ENCODE results near the gene CPEB2.

The CPEB2 gene

DNA sequence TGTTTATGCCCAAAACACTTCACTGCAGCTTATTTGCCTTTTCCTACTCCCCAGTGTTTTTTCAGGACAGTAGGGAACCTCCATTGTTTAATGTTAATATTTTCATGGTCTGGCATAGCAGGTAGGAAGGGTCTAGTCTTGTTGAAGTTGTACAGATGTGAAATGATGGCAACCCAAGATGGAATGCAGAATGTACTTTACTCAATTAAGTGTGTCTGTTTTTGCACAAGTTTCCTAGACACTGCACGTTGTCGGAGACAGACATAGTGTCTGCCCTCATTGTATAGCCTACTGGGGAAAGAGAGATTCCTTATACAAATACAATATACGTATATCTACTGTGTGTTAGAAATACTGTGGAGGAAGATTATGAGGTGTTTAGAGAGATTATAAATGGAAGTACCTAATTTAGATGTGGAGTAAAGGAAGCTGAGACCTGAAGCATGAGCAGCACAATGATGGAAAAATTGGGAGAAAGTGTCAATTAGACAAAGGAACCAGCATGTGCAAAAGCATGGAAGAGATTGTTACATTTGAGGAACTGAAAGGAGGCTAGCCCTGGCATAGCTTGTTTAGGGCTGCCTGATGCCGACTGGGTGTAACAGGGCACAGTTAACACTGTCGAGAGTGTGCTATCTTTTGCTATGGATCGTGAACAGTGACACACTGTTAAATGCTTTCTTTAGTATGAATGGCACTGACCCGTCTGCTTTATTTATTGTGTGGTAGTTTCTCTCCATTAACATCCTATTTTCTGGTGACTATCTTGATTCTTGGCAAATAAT lies 18.4 kb downstream of the CPEB2 start:
- H3K4me3 ChIP-seq (ENCODE audit: low read length), result no peak overlapping the region
- no peak for TF ChIP-seq ZNF274 (IDR thresholded peaks at IDR 0.05; ENCODE audit: low read depth, low read length)

DNA sequence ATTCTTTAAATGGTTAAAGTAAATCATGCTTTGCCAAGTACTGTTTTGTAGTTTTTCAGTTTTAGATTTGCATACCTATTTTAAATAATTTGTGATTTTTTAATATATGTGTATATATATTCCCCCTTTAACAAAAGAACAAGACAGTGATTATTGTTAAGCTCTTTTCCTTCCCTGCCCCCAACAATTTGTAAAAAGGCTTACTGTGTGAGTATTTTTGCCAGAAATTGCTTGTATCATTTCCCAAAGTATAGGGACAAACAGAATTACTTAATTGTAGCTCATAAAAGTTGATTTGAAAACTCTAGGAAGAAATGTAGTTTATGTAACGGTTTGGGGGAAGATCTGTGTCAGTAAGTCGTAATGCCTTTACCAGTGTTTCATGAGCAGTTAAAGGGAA lies 19.0 kb downstream of the CPEB2 start:
- no peak for TF ChIP-seq ZNF274 (IDR thresholded peaks at IDR 0.05; ENCODE audit: low read depth, low read length)
- H3K4me3 ChIP-seq (ENCODE audit: low read length), result no peak overlapping the region

DNA sequence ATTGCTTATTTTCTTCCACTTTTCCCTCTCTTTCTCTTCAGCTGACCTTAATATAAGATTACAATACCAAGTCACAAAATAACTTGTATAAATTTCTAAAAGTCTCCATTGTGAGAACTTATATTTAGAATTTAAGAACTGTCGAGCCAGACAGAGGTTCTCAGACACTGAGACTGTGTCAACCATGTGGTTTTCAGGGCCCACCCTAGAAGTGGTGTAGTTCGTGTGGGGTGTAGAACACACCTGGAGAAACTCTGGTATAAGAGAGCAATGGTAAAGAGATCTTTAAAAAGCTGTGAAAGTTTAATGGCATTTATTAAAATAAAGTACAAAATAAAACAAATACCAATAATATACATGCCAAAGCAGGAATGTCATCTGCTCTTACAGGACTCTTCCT lies 19.7 kb downstream of the CPEB2 start:
- TF ChIP-seq ZNF274 (IDR thresholded peaks at IDR 0.05; ENCODE audit: low read depth, low read length), result no peak
- no peak overlapping the region for H3K4me3 ChIP-seq (ENCODE audit: low read length)

DNA sequence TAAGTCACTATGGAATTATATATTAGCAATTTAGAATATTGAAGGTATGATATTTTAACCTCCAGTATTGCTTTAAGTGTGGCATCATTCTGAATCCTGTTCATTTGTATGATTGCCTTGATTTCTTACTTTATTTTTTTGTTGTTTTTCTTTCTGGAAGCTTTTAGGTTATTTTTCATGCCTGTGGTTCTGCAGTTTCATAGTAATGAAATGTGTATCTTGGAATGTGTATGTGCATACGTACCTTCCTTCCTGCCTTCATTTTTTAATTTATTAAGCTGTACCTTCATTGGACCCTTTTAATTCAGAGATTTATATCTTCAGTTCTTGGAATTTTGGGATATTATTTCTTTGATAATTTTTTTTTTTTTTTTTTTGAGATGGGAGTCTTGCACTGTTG lies 22.1 kb downstream of the CPEB2 start:
- TF ChIP-seq ZNF274 (IDR thresholded peaks at IDR 0.05; ENCODE audit: low read depth, low read length), result no peak
- no peak overlapping the region for H3K4me3 ChIP-seq (ENCODE audit: low read length)

DNA sequence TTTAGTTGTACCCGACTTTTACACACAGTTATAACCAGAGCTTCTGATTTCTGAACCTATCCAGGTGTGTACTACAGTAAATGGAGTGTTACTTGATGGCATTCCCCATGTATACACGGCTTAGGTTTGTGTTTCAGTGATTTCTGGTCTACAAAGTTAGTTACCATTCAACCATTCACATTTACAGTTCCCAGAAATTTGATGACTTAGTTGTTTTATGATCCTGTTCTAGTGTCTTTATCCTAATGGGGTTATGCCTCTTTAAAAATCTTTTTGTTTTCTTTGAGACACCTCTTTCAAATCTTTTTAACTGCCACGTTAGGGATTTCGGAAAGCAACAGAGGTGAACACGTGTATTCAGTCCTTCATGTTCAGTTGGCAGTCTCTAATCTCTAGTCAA lies 23.4 kb downstream of the CPEB2 start:
- no peak overlapping the region for H3K4me3 ChIP-seq (ENCODE audit: low read length)
- no peak for TF ChIP-seq ZNF274 (IDR thresholded peaks at IDR 0.05; ENCODE audit: low read depth, low read length)

DNA sequence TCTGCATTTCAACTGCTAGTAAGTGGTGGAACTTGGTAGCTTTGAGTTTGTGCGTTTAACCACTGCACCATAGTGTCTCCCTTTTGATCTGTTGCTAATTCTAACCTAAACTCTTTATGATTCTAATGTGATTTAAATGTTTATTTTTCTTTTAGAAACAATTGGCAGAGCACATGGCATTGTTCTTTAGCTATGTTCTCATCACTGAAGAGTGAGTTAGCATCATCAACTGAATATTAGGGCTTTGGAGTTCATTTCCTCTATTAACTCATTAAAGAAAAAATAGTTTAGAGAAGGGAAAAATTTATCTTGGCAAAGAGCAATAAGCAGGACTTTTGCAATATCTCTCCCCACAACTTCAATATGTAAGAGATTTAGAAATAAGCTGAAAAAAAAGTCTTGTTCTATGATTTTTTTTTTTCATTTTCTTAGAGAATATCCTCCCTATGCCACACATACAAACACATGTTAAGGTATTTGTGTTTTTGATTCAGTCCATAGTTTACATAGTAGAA lies 25.7 kb downstream of the CPEB2 start:
- TF ChIP-seq ZNF274 (IDR thresholded peaks at IDR 0.05; ENCODE audit: low read depth, low read length), result no peak

DNA sequence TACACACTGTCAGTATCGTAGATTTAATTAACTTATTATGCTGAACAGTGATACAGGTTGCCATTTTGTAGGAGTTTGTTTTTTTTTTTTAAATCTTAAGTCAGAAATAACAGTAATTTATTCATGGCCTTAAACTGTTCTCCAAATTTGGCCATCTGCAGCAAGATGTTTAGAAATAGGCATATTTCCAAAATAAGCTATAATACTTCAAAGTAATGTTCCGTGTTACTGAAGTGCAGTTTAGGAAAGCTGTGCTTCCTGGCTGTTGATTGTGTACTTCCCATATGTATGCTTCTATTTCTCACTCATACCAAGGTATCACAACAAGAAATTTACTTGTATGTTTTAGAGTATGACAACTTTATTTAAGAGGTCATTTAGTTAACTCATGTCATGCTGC lies 28.9 kb downstream of the CPEB2 start:
- no peak overlapping the region for H3K4me3 ChIP-seq (ENCODE audit: low read length)
- no peak for TF ChIP-seq ZNF274 (IDR thresholded peaks at IDR 0.05; ENCODE audit: low read depth, low read length)

More for the DNA sequence above, 25.7 kb downstream of the CPEB2 start:
- H3K4me3 ChIP-seq (ENCODE audit: low read length), result no peak overlapping the region

DNA sequence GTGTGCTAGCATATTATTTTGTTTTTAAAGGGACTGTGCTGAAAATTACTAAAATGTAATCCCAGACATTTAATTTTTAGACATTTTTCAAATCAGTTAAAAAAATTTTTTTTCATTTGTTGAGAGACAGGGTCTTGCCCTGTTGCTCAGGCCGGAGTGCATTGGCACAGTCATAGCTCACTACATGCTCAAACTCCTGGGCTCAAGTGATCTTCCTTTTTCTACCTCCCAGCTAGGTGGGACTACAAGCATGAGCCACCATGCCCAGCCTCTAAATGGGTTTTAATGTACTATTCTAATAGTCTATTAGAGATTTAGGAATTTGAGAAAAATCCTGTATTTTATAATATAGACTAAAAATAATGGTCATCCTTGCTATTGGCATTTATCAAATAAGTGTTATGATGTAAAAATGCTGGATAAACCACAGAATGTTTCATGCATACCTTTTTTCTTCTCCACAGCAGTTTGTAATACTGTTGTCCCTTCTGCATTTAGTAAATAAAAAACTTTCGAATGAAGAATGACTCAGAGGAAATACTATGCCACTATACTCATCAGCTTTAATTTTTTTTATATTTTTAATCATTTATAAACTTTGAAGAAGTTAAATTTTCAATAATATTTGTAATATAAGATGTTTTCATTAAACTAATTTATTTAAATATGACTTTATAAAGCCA lies 29.9 kb downstream of the CPEB2 start:
- TF ChIP-seq ZNF274 (IDR thresholded peaks at IDR 0.05; ENCODE audit: low read depth, low read length), result no peak
- H3K4me3 ChIP-seq (ENCODE audit: low read length), result no peak overlapping the region

DNA sequence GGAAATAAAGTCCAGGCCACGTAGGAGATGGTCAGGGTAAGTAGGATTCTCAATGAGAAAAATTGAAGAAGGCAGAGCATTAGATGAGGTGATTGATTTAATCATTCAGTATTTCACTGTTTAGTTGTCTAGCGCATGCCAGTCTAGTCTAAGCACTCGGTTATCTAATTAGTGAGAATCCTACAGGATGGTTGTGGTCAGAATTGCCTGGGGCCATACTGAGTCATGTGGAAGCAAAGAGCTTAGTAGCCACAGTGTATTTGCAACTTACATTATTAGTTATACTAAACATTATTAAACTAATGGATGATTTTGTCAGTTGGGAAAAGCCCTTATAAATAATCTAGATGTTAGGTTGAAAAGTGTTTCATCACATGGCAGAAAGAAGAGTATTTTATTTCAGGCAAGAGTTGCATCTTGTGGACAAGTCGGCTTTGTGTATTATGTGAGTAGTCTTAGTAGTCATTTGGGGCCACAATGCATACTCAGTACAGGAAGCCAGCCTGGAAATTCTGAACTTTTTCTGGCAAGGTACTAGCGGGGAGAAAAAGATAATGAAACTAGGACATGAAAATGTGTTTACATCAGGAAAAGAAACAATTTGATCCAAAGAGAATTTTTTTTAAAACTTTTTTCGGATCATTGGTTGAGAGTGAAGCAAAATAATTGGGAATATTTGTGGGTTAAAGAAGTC lies 31.9 kb downstream of the CPEB2 start:
- H3K4me3 ChIP-seq (ENCODE audit: low read length), result no peak overlapping the region
- TF ChIP-seq ZNF274 (IDR thresholded peaks at IDR 0.05; ENCODE audit: low read depth, low read length), result no peak

DNA sequence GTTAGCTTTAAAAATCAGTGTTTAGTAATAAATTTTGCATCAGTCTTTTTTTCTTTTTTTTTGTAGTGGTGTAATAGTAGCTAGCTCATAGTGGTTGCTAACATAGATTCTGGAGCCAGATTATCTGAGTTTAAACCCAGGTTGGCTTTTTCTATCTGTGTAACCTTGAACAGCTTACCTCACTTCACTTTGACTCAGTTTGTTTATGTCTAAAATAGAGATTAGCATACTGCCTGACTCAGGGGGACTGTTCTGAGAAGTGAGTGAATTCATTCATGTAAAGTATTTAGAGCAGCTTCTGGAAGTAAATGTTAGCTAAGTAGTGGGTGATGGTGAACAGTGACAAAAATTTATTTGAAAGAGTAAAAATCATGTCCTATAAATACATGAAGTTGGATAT lies 32.9 kb downstream of the CPEB2 start:
- TF ChIP-seq ZNF274 (IDR thresholded peaks at IDR 0.05; ENCODE audit: low read depth, low read length), result no peak
- H3K4me3 ChIP-seq (ENCODE audit: low read length), result no peak overlapping the region

DNA sequence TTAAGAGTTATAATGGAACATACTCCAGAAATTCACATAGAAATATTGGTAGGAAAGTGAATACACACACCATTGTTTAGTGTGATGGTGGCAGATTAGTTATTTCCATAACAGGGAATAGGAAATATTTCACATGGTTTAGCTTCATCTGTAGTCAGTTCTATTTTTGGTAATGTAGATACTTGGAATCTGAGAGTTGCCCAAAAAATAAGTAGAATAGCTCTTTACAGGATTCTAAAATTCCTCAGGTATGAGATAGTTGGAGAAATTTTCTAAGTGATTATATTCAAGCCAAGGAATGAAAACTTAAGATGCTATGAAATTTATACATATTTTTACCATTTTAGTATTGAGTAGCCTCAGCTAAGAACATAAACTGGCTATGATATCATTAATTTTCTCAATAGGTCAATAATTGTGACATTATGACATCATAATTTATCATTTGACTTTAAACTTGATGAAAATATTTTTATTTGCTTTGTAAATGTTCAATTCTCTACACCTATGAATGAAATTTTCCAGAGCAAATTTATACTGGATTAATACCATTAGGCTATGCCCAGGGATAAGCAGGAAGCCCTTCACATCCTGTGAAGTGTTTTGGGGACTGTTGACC lies 35.8 kb downstream of the CPEB2 start:
- H3K4me3 ChIP-seq (ENCODE audit: low read length), result no peak overlapping the region
- no peak for TF ChIP-seq ZNF274 (IDR thresholded peaks at IDR 0.05; ENCODE audit: low read depth, low read length)

DNA sequence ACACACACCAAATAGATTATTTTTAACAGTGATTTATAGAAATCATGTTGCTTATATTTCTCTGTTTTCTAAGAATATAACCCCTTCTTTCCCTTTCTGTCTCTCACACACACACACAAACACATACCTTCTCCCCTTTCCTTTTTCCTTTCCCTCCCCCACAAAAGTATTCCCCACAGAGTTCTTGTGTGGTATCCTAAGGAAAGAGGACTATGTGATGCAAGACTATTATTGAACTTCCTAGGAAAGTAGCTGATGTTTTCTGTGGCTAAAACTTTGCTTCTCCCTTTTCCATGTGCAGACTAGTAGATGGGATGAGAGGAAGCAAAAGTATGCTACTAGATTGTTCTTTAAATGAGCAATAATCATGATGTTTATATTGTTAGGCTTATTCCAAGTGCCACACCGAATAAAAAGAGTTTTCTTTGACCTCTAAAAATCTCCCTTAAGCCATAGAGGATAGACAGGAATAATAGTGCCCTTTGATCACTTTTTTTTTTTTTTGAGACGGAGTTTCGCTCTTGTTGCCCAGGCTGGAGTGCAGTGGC lies 38.7 kb downstream of the CPEB2 start:
- no peak for TF ChIP-seq ZNF274 (IDR thresholded peaks at IDR 0.05; ENCODE audit: low read depth, low read length)
- no peak overlapping the region for H3K4me3 ChIP-seq (ENCODE audit: low read length)

DNA sequence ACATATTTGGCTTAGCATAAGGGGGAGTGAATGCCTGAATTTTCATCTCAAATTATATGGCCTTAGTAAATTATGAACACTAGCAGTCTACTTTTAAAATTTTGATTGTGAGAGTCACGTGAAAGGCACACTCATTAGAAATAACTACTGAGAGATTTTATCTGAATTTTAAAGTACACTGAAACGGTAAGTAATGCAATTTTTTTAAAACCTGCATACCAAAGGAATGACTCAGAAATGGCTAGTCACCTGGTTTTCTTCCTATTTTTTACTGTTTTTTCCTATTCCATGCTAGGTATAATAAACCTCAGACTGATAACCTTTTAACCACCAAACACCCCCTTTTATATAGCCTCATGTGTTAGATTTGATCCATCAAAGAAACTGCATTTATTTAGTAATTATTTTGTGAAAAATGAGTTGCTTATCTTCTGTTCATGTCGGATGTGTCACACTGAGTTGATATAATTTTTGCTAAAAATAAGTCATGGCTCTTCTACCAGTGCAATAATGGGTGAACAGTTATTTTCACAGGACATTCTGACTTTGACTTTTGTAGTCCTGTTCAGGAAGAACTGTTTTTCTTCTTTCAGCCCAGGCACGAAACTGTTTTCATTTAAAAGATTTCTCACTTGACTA lies 40.4 kb downstream of the CPEB2 start:
- TF ChIP-seq ZNF274 (IDR thresholded peaks at IDR 0.05; ENCODE audit: low read depth, low read length), result no peak

DNA sequence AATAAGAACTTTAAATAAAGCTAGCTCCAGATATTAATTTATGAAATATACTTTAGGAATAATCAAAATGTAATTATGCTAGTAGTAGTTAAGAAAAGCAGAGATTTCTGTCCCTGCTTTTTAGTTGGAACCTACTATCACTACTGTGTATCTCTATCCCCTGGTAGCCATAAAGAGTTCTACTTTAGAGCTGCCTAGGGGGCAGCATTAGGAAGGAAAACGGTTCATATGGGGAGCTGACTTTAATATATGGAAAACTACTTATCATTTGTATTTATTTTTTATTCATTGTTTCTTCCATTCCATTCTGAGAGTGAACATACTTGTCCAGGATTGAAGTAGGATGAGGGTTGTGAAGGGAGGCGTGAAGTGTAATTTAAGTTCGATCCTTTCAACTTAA lies 40.9 kb downstream of the CPEB2 start:
- H3K4me3 ChIP-seq (ENCODE audit: low read length), result no peak overlapping the region
- TF ChIP-seq ZNF274 (IDR thresholded peaks at IDR 0.05; ENCODE audit: low read depth, low read length), result no peak

More for the DNA sequence above, 40.4 kb downstream of the CPEB2 start:
- H3K4me3 ChIP-seq (ENCODE audit: low read length), result no peak overlapping the region
